Cardiac muscle cell (in vitro differentiated cells and primary cell): Measurements from ENCODE around the gene SERP2. TPM values are rescaled to one million over a fixed set of nuclear protein-coding genes. Genes with fewer than 3 reads are reported as not detected.
A peak's percentile ranks its signal among the peaks of the same experiment; 100 is the strongest.

ENCODE experiments used
- DNase-seq, 2 donors: peaks; one replicate each; pipeline versions ENCODE4 v3.0.0 to v3.0.0-alpha.2; 2010 to 2017; ENCODE audit warnings: low read depth in 1 of 2, low spot score in 1 of 2
- H3K27ac ChIP-seq: fragments of 200-600 bp; sonication (generic); 2 replicates; pipeline ENCODE4 v1.5.1; 2016
- H3K27me3 ChIP-seq: fragments of 200-600 bp; sonication (generic); 2 replicates; pipeline ENCODE4 v1.6.0; 2016; ENCODE audit warnings: control low read depth
- H3K36me3 ChIP-seq: fragments of 200-600 bp; sonication (generic); 2 replicates; pipeline ENCODE4 v1.5.1; 2016; ENCODE audit warnings: control low read depth
- H3K4me1 ChIP-seq: fragments of 200-600 bp; sonication (generic); 2 replicates; pipeline ENCODE4 v1.8.1; 2017; ENCODE audit warnings: low read depth, mild to moderate bottlenecking, mixed run types
- H3K4me3 ChIP-seq: fragments of 200-600 bp; sonication (generic); 2 replicates; pipeline ENCODE4 v1.5.1; 2016; ENCODE audit warnings: mild to moderate bottlenecking
- H3K9me3 ChIP-seq: fragments of 200-600 bp; sonication (generic); 2 replicates; pipeline ENCODE4 v1.5.1; 2017; ENCODE audit warnings: low read depth, mild to moderate bottlenecking, control low read depth
- polyA plus RNA-seq: library from polyadenylated mRNA; unstranded; fragments of >200 nt; fragmentation: Nextera tagmentation; extraction: Ambion mirVana; gene quantifications from 2 replicates; pipeline ENCODE4 v1.2.1, GENCODE V29; 2016
- total RNA-seq: library from RNA; depleted of rRNA; stranded (reverse); fragments of >200 nt; gene quantifications from 2 replicates; pipeline ENCODE4 v1.2.3, GENCODE V29; 2016
- TF ChIP-seq, protein P1 (sequence below): IDR thresholded peaks from 2 replicates; pipeline ENCODE4 v1.5.1; 2012; ENCODE audit warnings: low read depth, mild to moderate bottlenecking, low read length

SERP2 gene
- total and polyA plus RNA-seq, 2 experiments from 2014 or later, result 3.5 to 9.0 TPM

- H3K27me3 ChIP-seq, result no peaks in the 10 kb centered on the region
- H3K9me3 ChIP-seq, result no peaks in the 10 kb centered on the region
- H3K36me3 ChIP-seq, result no peaks in the 10 kb centered on the region
- H3K4me3 ChIP-seq, result no peak overlapping the region
- TF ChIP-seq, protein P1, sequence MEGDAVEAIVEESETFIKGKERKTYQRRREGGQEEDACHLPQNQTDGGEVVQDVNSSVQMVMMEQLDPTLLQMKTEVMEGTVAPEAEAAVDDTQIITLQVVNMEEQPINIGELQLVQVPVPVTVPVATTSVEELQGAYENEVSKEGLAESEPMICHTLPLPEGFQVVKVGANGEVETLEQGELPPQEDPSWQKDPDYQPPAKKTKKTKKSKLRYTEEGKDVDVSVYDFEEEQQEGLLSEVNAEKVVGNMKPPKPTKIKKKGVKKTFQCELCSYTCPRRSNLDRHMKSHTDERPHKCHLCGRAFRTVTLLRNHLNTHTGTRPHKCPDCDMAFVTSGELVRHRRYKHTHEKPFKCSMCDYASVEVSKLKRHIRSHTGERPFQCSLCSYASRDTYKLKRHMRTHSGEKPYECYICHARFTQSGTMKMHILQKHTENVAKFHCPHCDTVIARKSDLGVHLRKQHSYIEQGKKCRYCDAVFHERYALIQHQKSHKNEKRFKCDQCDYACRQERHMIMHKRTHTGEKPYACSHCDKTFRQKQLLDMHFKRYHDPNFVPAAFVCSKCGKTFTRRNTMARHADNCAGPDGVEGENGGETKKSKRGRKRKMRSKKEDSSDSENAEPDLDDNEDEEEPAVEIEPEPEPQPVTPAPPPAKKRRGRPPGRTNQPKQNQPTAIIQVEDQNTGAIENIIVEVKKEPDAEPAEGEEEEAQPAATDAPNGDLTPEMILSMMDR, result no peak
- peaks cover 3% of the 10 kb centered on the region for H3K4me1 ChIP-seq
- peak overlapping the region; percentile 25 for H3K27ac ChIP-seq
- DNase-seq, result no peak
Measured at GRCh38 chr13:44411841-44412240, 38.2 kb downstream of the SERP2 start.

- Histone ChIP-seq H3K27me3 (no peaks in the 10 kb centered on the region), H3K4me3 (no peak overlapping the region), H3K36me3 (no peaks in the 10 kb centered on the region), H3K9me3 (no peaks in the 10 kb centered on the region), H3K4me1 (peaks cover 5% of the 10 kb centered on the region), H3K27ac (peak overlapping the region; percentile 25)
- DNase-seq, result no peak
- TF ChIP-seq, protein P1, result no peak
Measured at GRCh38 chr13:44412346-44412935, 38.8 kb downstream of the SERP2 start.

- Histone ChIP-seq H3K27me3 (no peaks in the 10 kb centered on the region), H3K36me3 (no peaks in the 10 kb centered on the region), H3K9me3 (no peaks in the 10 kb centered on the region), H3K27ac (peak overlapping the region; percentile 25), H3K4me3 (no peak overlapping the region), H3K4me1 (peaks cover 10% of the 10 kb centered on the region)
- DNase-seq, result peak in 1 of 2 donors; percentile 50
- TF ChIP-seq, protein P1, result no peak
Measured at GRCh38 chr13:44413095-44413494, 39.5 kb downstream of the SERP2 start.

- H3K36me3 ChIP-seq, result no peaks in the 10 kb centered on the region
- no peak overlapping the region for H3K27ac ChIP-seq
- no peaks in the 10 kb centered on the region for H3K27me3 ChIP-seq
- DNase-seq, result no peak
- no peaks in the 10 kb centered on the region for H3K9me3 ChIP-seq
- no peak overlapping the region for H3K4me3 ChIP-seq
- TF ChIP-seq, protein P1, result no peak
- peaks cover 10% of the 10 kb centered on the region for H3K4me1 ChIP-seq
Measured at GRCh38 chr13:44414716-44415115, 41.1 kb downstream of the SERP2 start.

DNA sequence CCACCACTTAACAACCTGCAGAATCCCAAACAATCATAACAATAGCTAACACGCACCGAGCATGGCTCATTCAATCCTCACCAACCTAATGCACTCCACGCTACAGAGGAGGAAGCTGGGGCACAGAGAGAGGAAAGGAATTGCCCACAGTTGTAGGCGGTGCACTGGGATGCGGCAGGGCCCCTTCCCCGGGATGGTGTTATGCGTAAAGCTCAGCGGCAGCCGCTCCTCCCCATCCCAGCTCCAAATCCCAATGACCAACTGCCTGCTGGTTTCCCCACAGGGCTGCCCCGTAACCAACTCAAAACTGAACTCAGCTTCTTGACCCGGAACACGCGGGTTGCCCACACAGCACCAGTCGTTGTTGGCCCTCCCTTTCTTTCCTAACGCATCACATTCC is 42.2 kb downstream of the SERP2 start:
- no peak overlapping the region for H3K27ac ChIP-seq
- H3K4me3 ChIP-seq, result no peak overlapping the region
- H3K36me3 ChIP-seq, result no peaks in the 10 kb centered on the region
- no peaks in the 10 kb centered on the region for H3K9me3 ChIP-seq
- H3K27me3 ChIP-seq, result no peaks in the 10 kb centered on the region
- TF ChIP-seq, protein P1, result no peak
- DNase-seq, result no peak
- peaks cover 10% of the 10 kb centered on the region for H3K4me1 ChIP-seq
